Mesodermal cell (in vitro differentiated cells): ENCODE measurements around the gene ARHGEF28.

Source experiments
- H3K27ac ChIP-seq: 2 replicates; pipeline ENCODE4 v1.7.0; 2013; ENCODE audit warnings: mild to moderate bottlenecking, low read depth, low read length, moderate library complexity; ENCODE audit not compliant: severe bottlenecking
- H3K36me3 ChIP-seq: 2 replicates; pipeline ENCODE4 v1.7.1; 2013; ENCODE audit warnings: mild to moderate bottlenecking, low read length, moderate library complexity; ENCODE audit not compliant: control insufficient read depth, insufficient read depth
- H3K4me1 ChIP-seq: one replicate; pipeline ENCODE4 v1.7.1; 2013; ENCODE audit warnings: mild to moderate bottlenecking, low read length; ENCODE audit not compliant: insufficient read depth, control insufficient read depth, poor library complexity, severe bottlenecking
- H3K4me3 ChIP-seq: 2 replicates; pipeline ENCODE4 v1.7.0; 2013; ENCODE audit warnings: low read length, control low read depth, mild to moderate bottlenecking; ENCODE audit not compliant: insufficient read depth, poor library complexity, severe bottlenecking; ENCODE audit errors: extremely low read depth
- H3K9me3 ChIP-seq: 2 replicates; pipeline ENCODE4 v1.7.1; 2013; ENCODE audit warnings: mild to moderate bottlenecking, low read length, moderate library complexity; ENCODE audit not compliant: control insufficient read depth
- WGBS, 2 experiments: methylation state at CpG; one replicate each; pipeline ENCODE4 v1.1.5; 2013; ENCODE audit warnings: missing lambda C conversion rate in 2 of 2; ENCODE audit not compliant: insufficient coverage in 2 of 2; 5-methylcytosine and 5-hydroxymethylcytosine counted together

ARHGEF28 gene

DNA sequence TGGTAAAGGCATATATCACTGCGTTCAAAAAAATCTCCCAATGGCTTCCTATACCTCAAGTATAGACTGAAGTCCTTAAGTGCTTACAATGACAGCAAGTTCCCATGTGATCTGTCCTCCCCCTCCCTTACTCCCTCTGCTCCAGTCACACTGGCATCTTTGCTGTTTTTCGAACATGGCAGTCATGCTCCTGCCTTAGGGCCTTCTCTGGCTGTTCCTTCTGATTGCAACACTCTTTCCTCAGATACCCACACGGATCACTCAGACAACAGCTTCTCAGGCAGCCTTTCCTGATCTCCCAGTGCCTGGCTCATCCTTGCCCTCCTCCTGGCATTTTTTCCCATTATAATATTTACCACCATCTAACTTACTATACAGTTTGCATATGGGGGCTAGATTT lies 232.8 kb downstream of the ARHGEF28 start:
- WGBS, 2 experiments = 79 to 97% methylated on average over 3 of the region's 3 CpGs
- Histone ChIP-seq H3K36me3 (no peaks in the 10 kb centered on the region), H3K4me3 (no peak overlapping the region)

GRCh38 chr5:73859696-73860095 lies 233.7 kb downstream of the ARHGEF28 start:
- Histone ChIP-seq H3K27ac (no peak overlapping the region), H3K4me1 (no peaks in the 10 kb centered on the region), H3K36me3 (no peaks in the 10 kb centered on the region), H3K4me3 (no peak overlapping the region), H3K9me3 (no peaks in the 10 kb centered on the region)
- WGBS, 2 experiments = 78 to 81% methylated on average over 3 to 5 of the region's 5 CpGs

More for the DNA sequence above, 232.8 kb downstream of the ARHGEF28 start:
- no peaks in the 10 kb centered on the region for H3K4me1 ChIP-seq
- no peak overlapping the region for H3K27ac ChIP-seq
- H3K9me3 ChIP-seq = no peaks in the 10 kb centered on the region

- H3K36me3 ChIP-seq = no peaks in the 10 kb centered on the region
- no peaks in the 10 kb centered on the region for H3K4me1 ChIP-seq
- H3K4me3 ChIP-seq = no peak overlapping the region
- H3K27ac ChIP-seq = no peak overlapping the region
- H3K9me3 ChIP-seq = no peaks in the 10 kb centered on the region
- no CpG with 5 or more reads among the region's 4 CpGs for WGBS, 2 experiments
Measured at GRCh38 chr5:73861313-73861988, 235.5 kb downstream of the ARHGEF28 start.

DNA sequence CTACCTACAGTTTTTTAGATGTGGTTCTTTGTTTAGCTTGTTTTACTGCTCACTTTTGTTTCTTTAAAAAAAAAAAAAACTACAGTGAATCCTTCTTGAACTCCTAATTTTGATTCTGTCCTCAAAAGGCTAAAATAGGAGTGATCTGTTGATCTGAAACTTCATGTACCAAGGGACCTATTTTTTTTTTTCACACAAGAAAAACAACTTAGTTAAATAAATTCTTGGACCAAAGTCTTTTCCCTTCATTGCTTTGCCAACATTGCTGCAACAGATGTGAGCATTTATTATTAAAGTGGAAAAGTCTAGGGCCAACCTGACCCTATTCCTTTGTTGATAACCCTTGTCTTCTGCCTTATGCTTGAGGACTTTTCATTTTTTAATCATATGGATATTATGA lies 236.8 kb downstream of the ARHGEF28 start:
- Histone ChIP-seq H3K36me3 (no peaks in the 10 kb centered on the region), H3K4me1 (no peaks in the 10 kb centered on the region), H3K27ac (no peak overlapping the region), H3K9me3 (no peaks in the 10 kb centered on the region), H3K4me3 (no peak overlapping the region)

GRCh38 chr5:73863876-73864275 lies 237.9 kb downstream of the ARHGEF28 start:
- no peaks in the 10 kb centered on the region for H3K9me3 ChIP-seq
- H3K4me3 ChIP-seq = no peak overlapping the region
- no peaks in the 10 kb centered on the region for H3K36me3 ChIP-seq
- WGBS, 2 experiments = 69 to 87% methylated on average over 2 to 3 of the region's 3 CpGs
- no peaks in the 10 kb centered on the region for H3K4me1 ChIP-seq
- H3K27ac ChIP-seq = no peak overlapping the region

DNA sequence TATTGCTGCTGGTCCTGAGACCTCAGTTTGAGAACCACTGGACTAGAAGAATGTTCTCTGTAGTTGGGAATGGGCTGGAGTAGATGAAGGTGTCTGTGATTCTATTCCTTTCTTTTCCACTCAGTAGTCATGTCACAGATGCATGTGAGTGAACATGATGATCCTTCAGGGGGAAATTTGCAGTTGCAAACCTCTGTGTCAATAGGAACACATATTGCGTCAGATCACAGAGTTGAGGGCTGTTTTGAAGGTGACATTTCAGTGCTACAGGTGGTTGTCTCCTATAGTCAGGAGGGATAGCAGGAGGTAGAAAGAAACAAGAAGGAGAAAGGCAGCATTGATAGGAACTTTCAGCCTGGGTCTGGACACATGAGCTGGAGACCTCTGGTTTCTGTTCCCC lies 239.3 kb downstream of the ARHGEF28 start:
- no peaks in the 10 kb centered on the region for H3K4me1 ChIP-seq
- H3K9me3 ChIP-seq = no peaks in the 10 kb centered on the region
- H3K27ac ChIP-seq = no peak overlapping the region
- no peak overlapping the region for H3K4me3 ChIP-seq
- H3K36me3 ChIP-seq = no peaks in the 10 kb centered on the region
- 100% methylated on average over 1 of the region's 1 CpG for WGBS, 2 experiments

GRCh38 chr5:73867345-73868335 lies 241.6 kb downstream of the ARHGEF28 start:
- Histone ChIP-seq H3K4me3 (no peak overlapping the region), H3K4me1 (no peaks in the 10 kb centered on the region), H3K36me3 (no peaks in the 10 kb centered on the region), H3K27ac (no peak overlapping the region), H3K9me3 (no peaks in the 10 kb centered on the region)
- 93% methylated on average over 3 of the region's 5 CpGs; no CpG with 5 or more reads in 1 of the 2 experiments for WGBS, 2 experiments

GRCh38 chr5:73883646-73884045 lies 257.6 kb downstream of the ARHGEF28 start:
- WGBS, 2 experiments = 91 to 94% methylated on average over 5 to 6 of the region's 7 CpGs
- Histone ChIP-seq H3K36me3 (no peaks in the 10 kb centered on the region), H3K4me1 (no peaks in the 10 kb centered on the region)

GRCh38 chr5:73887688-73888087 lies 261.7 kb downstream of the ARHGEF28 start:
- 89 to 96% methylated on average over 3 of the region's 4 CpGs for whole genome bisulfite sequencing, 2 experiments
- no peaks in the 10 kb centered on the region for H3K9me3 ChIP-seq
- no peaks in the 10 kb centered on the region for H3K4me1 ChIP-seq
- no peak overlapping the region for H3K4me3 ChIP-seq
- no peak overlapping the region for H3K27ac ChIP-seq
- H3K36me3 ChIP-seq = no peaks in the 10 kb centered on the region

More at GRCh38 chr5:73883646-73884045, 257.6 kb downstream of the ARHGEF28 start:
- no peak overlapping the region for H3K27ac ChIP-seq
- no peaks in the 10 kb centered on the region for H3K9me3 ChIP-seq
- no peak overlapping the region for H3K4me3 ChIP-seq

GRCh38 chr5:73890569-73890968 lies 264.6 kb downstream of the ARHGEF28 start:
- 99 to 100% methylated on average over 3 to 4 of the region's 4 CpGs for WGBS, 2 experiments
- no peaks in the 10 kb centered on the region for H3K36me3 ChIP-seq
- H3K4me3 ChIP-seq = no peak overlapping the region
- no peaks in the 10 kb centered on the region for H3K4me1 ChIP-seq
- no peaks in the 10 kb centered on the region for H3K9me3 ChIP-seq
- H3K27ac ChIP-seq = no peak overlapping the region

DNA sequence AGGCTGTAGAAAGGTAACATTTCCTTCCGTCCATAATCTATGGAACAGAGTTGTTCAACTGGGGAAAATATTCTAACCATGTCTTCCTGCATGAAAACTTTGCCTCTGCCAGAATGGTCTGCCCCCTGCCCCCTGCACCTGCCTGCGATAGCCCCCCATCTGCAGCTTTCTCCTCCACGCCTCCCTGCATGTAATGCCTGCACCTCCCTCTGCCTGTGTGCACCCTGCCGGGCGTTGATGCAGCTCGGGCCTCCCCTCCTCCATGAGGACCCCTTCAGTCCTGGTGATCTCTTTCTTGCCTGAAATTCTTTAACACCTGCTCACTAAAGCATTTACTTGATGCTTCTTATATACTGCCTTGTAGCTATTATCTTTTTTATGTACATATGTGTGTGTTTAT lies 266.2 kb downstream of the ARHGEF28 start:
- Histone ChIP-seq H3K36me3 (no peaks in the 10 kb centered on the region), H3K27ac (no peak overlapping the region), H3K9me3 (no peaks in the 10 kb centered on the region), H3K4me3 (no peak overlapping the region), H3K4me1 (no peaks in the 10 kb centered on the region)
- 82 to 94% methylated on average over 6 of the region's 6 CpGs for WGBS, 2 experiments
